Measurements from ENCODE around the gene PARP3.

- TF ChIP-seq POLR2AphosphoS5 (IDR thresholded peaks at IDR 0.05; ENCODE audit: insufficient read depth in 1 of 2, low read depth in 1 of 2) (peak; percentile 91 to 98), CTCF (IDR thresholded peaks at IDR 0.05) (peak; percentile 98 to 100 (median 99))
These were observed at the start of gene PARP3, which contains the start of gene RRP9 for GRCh38 chr3:51941798-51942602.

Data from vagina (tissue), 2 donors.